IMR-90 (cell line): ENCODE measurements around the gene C5AR1.

Experiments used
- BHLHE40 ChIP-seq: fragments of 150-350 bp; IDR thresholded peaks from 2 replicates; pipeline ENCODE4 v1.6.1; 2016; ENCODE audit warnings: mild to moderate bottlenecking, low read depth, low read length
- CEBPB ChIP-seq: IDR thresholded peaks from 2 replicates; pipeline ENCODE4 v1.6.1; 2012; ENCODE audit warnings: low read depth, low read length, improper control_type of control experiment
- CTCF ChIP-seq: conservative IDR thresholded peaks from 2 replicates; pipeline ENCODE4 v1.5.1; 2012; ENCODE audit warnings: mild to moderate bottlenecking, low read depth, low read length, improper control_type of control experiment
- FOS ChIP-seq: fragments of 150-350 bp; IDR thresholded peaks from 2 replicates; pipeline ENCODE4 v1.6.1; 2016; ENCODE audit warnings: low read depth, low read length
- MAFK ChIP-seq: IDR thresholded peaks from 2 replicates; pipeline ENCODE4 v1.6.1; 2012; ENCODE audit warnings: low read depth, low read length, improper control_type of control experiment
- MAZ ChIP-seq: IDR thresholded peaks from 2 replicates; pipeline ENCODE4 v1.6.1; 2012; ENCODE audit warnings: low read depth, mild to moderate bottlenecking, low read length, improper control_type of control experiment, moderate library complexity, borderline replicate concordance
- MXI1 ChIP-seq: IDR thresholded peaks from 2 replicates; pipeline ENCODE4 v1.6.1; 2012; ENCODE audit warnings: low read depth, mild to moderate bottlenecking, low read length, moderate library complexity, borderline replicate concordance
- NFE2L2 ChIP-seq: fragments of 150-350 bp; IDR thresholded peaks from 2 replicates; pipeline ENCODE4 v1.6.1; 2016; ENCODE audit warnings: low read depth, mild to moderate bottlenecking, low read length
- POLR2A ChIP-seq: IDR thresholded peaks from 2 replicates; pipeline ENCODE4 v1.6.1; 2012; ENCODE audit warnings: mild to moderate bottlenecking, low read depth, low read length
- RAD21 ChIP-seq: IDR thresholded peaks from 2 replicates; pipeline ENCODE4 v1.6.1; 2012; ENCODE audit warnings: low read length, improper control_type of control experiment
- RCOR1 ChIP-seq: IDR thresholded peaks from 2 replicates; pipeline ENCODE4 v1.6.1; 2012; ENCODE audit warnings: mild to moderate bottlenecking, low read length, improper control_type of control experiment; ENCODE audit not compliant: insufficient replicate concordance
- RFX5 ChIP-seq: IDR thresholded peaks from 2 replicates; pipeline ENCODE4 v1.8.0; 2012; ENCODE audit warnings: low read depth, mild to moderate bottlenecking, low read length, moderate library complexity
- SMC3 ChIP-seq: fragments of 150-350 bp; IDR thresholded peaks from 2 replicates; pipeline ENCODE4 v1.6.1; 2016; ENCODE audit warnings: low read depth, mild to moderate bottlenecking, antibody characterized with exemption, low read length, moderate library complexity
- USF2 ChIP-seq: fragments of 150-350 bp; IDR thresholded peaks from 2 replicates; pipeline ENCODE4 v1.6.1; 2017; ENCODE audit warnings: mild to moderate bottlenecking, antibody characterized with exemption, low read length, low read depth

- TF ChIP-seq BHLHE40: no peak
- no peak for TF ChIP-seq MAZ
- TF ChIP-seq NFE2L2: no peak
- TF ChIP-seq POLR2A: no peak
- TF ChIP-seq CTCF: no peak
- no peak for TF ChIP-seq RAD21
- no peak for TF ChIP-seq CEBPB
- TF ChIP-seq RFX5: no peak
- TF ChIP-seq USF2: no peak
- no peak for TF ChIP-seq MXI1
- no peak for TF ChIP-seq FOS
- no peak for TF ChIP-seq SMC3
- TF ChIP-seq RCOR1: no peak
- TF ChIP-seq MAFK: no peak
Observed at GRCh38 chr19:47350630-47351029, 41.0 kb downstream of the C5AR1 start.
